ENCODE data around the gene SLC12A7.

The SLC12A7 gene

DNA sequence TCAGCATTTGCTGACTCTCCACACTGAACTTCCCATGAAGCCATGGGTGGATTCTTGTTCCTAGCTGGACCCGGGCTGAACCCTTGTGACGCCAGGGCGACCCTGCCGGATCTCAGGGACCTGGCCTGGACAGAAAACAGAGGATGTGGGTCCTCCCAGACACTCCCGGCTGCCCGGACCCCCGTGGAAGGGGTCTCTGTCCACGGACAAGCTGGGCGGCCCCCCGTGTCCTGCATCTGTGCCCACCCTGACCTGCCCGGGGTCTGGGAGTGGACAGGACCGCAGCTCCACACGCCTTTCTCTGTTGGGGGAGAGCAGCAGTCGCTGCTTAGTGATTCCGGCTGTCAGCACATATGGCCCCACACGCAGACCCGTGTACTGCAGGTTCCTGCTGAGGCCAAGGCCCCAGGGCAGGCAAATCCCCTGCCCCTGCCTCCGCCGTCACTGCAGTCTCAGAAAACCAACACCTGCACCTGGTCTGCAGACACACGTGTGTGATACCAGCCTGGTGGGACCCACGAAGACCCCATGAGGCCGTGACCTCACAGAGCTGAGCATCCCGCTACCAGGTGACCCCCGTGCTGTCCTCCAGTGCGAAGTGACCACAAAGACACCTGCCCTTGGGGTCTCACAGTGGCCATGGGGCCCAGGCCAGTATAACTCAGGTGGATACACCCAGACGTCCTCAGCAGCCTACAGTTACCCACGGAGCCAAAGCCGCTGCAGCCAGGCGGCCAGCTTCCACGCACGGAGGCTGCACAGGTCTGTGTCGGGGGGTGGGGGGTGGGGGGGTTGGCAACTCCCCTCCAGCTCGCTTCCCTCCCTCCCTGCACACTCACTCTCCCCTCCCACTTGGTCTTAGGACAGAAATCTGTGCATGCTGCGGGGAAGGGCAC, 52.6 kb downstream of the SLC12A7 start:
- DNase-seq, result no peak

DNA sequence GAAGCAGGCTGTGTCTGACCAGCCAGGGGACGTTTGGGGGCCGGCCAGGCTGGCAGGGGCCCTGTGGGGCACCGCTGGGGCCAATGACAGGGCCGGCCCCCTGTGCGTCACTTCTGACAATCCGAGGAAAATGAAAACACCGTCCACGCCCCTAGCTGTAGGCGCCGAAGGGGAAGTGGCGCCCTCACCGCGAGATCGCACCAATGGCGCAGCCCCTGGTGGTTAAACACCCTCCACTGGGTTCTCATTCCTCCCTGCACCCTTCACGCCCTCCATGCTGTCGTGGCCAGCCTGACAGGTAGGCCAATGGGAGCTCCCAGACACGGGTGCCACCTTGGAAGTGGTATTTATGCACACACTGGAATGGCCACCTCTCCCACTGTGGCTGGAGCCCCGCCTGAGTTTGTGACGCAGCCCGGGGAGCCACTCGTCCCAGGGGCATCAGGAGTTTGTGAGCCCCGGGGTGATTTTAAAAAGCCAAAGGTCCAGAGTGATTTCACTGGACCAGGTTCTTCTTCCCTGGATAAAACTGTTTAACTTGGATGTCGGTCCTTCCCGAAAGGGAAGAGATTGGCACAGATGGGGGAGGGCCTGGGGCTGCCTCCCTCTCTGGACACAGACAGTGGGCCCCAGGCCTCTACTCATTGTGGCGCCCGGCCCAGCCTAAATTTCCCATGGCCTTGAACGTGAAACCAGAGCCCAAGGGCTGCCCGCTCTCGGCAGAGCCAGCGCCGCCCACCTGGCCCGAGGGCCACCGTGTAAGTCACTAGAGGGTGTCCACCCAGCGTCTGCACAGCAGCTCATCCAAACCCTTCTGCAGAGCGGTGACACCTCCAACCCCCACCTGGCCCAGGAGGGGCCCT, 53.5 kb downstream of the SLC12A7 start:
- DNase-seq, result no peak

DNA sequence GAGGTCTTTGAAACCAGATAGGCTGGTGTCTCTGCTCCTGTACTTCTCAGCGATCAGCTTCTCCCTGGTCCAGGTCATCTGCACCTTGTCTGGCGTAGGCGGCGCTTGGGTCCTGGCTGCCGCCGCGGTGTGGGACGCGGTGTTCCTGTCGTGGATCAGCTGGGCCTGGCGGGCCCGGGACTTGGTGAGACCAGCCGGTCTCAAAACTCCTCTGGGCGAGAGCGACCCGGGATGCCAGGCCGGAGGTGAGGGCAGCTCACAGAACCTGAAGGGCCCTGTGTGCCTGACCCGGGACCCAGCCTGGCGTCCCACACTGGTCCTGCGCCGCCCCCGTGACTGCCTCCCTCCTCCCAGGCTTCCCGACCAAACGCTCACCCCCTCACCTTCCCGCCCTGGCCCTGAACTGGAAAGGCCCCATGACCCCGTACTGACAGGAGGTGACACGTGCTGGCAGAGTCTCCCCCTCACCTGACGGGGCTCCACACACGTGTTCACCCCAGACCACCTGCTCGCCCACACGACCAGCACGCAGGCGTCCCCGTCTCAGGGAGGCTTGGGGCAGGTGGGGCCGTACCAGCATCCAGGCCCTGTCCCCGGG, 54.3 kb downstream of the SLC12A7 start:
- no peak for DNase-seq

DNA sequence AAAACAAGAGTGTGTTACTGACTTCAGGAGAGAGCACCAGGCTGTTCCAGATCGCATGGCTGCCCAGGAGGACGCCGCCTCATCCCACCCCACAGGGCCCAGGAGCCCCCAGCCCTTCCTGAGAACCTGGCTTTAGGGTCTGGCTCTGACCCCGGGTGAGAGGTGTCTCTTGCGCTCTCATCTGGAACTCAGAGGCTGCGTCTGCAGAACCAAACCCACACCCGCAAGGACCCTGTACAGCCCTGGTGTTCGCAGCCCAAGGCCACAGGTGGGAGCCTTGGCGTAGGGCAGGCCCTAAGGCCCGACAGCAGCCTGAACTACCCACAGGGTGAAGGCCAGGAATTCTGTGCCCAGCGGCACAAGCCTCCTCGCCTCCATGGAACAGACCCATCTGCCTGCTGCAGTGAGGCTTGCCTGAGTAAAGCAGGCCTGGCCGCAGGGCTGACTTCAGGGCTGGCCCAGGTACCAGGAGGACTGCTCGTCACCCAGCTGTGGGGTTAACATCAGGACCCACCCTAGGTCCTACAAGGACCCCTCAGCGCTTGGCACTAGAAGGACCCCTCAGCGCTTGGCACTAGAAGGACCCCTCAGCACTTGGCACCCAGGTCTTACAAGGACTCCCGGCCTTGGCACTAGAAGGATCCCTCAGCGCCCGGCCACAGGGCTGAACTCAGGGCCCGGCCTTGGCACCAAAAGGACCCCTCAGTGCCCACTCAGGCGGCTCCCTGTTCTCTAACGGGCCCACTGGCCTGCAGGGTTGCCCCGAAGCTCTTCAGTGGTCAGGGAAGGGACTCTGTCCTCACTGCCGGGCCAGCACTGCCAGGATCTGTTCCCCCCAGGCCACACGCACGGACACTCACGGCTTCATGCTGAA, 55.0 kb downstream of the SLC12A7 start:
- DNase-seq, result no peak

DNA sequence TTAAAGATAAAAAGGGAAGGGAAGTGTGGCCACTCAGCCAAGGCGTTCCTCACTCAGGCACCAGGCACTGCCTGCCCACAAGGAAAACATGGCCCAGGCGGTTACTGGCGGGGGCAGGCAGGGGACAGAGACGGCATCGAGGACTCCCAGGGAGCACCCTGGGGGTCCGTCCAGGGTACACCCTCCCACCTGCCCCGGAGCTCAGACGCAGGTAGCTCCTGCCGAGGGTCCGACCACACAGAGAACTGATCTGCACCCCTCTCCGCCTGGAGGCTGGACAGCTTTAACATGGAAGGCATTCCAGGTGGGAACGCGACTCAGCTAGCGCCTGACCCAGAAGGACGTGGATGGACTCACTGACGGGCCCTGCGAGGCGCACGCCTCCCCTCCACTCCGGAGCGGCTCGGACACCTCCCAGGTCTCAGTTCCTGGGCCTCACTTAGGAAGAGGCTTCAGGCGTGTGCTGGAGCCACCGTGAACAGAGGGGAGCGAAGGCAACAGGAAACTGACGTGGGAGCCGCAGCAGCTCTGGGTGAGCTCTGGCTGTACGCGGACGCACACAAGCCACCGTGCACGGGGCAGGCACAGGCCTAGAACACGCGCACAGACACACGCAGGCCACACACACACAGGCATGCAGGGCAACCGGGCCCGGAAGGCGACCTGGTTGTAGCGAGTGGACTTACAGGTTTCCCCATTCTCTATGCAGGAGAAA, 55.8 kb downstream of the SLC12A7 start:
- DNase-seq, result no peak

DNA sequence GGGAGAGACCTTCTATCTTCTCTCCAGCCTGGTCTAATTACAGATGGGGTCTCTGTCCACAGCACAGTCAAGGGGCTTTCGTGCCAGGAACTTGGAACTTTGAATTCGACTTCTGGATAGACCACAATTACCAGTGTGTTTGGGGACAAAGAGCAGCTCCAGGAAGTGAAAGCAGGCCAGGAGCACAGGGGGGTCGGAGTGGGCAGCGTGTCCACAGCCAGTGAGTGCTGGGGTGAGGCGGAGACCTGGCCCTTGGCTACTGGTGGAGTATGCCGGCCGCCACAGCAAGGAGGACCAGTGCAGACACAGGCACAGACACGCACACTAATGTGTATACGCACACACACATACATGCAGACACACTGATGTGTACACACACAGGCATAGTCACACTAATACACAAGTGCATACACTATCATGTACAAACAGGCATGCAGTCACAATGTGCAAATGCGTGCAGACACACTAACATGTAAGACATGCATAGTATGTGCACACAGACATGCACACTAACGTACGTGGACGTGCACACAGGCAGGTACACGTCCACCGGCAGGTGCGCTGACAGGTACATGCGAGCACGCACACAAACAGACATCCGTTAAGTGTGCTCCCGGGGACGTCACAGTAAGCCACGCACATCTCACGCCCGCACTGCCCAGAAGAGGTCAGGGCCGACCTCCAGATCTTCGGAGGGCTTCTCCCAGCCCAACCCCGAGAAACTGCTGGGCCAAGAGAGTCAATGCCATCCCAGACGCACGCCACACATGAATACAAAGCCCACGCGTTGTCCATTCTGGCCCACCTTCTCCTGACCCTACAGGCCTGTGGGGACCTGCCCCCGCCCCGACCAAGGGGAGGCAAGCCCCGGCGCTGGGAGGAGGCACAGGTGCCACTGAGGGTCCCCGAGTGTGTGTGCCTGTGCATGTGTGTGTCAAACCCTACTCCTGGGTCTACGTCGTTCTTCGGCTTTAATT, 56.8 kb downstream of the SLC12A7 start:
- DNase-seq, result no peak

DNA sequence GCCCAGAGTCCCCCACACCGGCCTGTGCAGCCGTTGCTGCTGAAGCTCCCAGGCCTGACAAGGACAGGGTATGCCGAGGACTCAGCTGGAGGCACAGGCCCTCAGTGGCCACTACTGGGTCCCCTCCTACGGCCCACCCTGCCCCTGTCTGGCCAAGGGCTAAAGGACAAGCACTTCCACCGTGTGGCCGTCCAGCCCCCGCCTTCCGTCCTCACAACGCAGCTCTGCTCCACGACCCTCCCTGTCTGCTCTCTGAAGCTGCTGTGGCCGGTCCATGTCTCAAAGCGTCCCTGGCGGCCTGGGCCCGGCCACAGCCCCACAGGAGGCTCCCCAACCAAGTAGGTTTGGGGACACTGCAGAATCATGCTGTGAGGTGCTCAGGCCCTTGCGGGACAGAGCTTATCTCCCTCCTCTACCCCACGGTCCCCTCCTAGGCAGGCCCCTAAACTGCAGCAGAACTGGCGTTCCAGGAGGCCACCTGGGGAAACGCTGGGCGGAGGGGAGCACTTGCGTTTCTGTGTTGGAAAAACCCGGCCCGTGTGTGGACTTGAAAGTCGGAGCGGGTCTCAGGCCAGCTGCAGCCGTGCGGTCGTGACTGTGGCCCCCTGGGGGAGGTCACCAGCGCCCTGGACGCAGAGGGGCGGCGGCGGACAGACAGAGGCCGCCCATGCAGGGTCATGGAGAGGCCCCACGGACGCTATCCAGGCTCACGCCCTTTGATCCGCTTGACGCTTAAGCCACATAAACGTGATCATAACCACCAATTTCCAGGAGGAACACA, 57.7 kb downstream of the SLC12A7 start:
- DNase-seq, result no peak

DNA sequence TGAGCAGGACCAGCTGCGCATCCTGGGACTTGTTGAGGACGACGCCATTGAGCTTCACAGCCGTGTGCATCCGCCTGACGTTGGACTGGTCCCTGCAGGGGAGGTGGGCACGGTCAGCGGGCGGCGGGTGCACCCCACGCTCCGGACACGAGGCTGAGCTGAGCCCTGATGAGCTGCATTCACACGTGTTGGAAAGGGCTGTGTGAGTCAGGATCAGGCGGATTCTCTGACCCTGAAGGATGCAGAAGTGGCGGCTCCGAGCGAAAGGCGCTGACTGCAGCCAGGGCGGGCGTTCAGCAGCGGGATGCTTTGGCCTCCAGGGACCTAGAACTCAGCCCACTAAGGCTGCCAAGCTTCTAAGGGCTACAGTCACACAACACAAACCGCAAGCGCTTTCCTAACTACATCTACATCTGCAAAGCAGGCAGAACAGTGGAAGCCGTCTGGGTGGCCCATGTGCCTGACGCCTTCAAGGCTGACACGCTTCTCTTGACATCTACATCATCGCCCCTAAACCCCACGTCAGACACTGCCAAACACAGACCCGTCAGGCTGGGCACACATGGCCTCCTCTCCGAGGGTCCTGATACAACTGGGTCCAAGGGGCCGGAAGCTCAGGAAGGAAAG, 58.4 kb downstream of the SLC12A7 start:
- DNase-seq, result no peak

DNA sequence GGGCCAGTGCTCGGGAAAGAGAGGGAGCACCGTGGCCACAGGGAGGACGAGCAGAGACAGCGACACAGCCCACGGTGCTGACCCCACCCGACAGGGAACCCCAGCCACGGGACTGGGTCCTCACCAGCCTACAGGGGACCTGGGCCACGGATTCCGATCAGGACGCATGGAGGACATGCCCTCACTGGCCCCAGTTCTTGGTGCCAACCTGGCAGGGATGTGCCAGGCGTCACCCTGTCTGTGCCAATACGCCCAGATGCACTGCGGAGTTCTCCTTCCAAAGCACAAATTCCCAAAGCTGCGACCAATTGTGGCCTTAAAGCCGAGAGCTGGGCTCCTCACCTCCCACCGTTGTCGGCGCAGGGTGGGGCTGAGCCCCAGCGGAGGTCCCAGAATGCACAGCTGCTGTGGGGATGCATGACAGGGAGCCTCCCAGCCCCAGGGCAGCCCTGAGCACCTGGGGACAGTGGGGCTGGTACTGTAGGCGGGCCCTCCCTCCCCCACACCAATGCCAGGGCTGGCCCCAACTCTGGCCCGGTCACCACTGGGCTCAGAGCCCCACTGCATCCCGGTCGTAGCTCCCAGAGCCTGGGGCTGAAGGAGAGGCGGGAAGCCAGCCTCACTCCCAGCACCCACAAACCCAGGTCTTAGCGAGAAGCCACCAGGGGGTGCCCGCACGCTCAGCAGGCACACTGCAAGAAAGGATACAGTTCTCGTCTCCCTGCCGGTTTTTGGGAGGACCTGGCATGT, 59.0 kb downstream of the SLC12A7 start:
- no peak for DNase-seq

DNA sequence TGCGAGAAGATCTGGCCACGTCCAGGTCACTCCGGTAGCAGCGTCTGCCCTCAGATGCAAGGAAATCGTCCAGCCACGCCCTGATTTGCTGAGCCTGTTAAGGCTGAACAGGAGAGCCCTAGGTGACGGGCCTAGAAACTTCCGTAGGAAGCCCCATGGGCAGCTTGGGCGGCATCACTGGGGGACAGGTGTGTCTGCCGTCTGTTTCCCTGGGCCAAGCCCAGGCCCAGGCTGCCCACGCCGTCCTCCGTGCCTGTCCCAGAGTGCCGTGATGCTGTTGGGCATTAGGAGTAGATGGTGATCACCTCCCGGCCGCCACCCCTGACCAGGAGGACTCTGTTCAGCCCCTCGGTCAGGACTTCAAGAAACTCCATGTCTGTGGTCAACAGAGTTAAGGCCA, 59.8 kb downstream of the SLC12A7 start:
- DNase-seq, result no peak

DNA sequence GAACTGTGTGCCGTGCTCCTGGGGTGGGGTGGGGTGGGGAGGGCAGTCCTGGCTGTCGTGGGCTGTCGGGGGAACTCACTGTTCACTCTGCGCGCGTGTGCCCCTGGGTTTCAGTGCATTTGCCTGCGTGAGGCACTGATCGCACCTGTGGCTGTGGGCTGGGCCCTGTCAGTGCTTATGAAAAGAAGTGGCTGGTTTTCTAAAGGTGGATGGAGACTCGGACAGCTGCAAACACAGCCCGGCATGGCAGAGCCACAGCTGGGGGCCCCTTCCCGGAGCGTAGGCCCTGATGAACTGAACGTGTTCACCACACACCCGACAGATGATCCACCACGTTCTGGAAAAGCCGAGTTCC, 60.5 kb downstream of the SLC12A7 start:
- DNase-seq, result no peak

DNA sequence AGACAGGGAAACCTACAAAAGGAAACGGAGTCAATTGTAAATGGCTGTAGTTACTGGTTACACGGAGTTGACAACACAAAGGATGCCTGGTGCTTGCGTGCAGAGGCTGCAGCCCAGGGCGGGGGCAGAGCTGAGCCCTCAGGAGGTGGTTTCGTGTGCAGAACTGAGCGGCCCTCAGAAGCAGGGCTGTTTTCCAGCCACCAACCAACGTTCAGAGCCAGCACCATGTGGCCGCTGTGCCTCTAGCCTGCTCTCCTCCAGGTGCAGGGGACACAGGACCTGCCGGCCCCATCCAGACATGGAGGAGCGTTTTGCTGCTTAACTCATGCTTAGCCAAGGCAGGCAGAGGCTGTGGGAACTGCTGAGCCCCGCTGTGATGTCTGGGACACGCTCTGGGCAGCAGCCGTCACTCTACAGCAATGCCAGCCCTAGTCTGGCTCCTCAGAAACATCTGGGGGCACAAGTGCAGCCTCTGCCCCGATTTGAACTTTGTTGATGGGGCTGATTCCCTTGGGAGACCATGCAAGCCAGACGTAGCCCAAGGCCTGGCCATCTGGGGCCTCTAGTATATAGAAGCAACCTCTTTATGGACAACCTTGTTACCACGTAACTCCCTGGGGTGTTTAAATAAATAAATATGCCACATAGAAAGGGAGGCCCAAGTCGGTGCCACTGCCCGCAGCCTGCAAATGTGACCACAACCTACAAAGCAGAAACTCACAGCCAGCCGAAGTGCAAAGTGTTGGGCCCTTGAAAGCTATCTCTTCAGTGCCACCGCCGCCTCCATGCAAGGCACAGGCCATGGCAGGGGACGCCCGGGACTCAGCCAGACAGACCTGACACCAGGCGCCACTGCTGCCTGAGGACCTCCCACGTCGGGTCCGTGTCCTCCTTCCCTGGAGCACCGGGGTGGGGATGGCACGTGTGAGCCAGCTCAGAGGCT, 61.2 kb downstream of the SLC12A7 start:
- DNase-seq, result no peak

DNA sequence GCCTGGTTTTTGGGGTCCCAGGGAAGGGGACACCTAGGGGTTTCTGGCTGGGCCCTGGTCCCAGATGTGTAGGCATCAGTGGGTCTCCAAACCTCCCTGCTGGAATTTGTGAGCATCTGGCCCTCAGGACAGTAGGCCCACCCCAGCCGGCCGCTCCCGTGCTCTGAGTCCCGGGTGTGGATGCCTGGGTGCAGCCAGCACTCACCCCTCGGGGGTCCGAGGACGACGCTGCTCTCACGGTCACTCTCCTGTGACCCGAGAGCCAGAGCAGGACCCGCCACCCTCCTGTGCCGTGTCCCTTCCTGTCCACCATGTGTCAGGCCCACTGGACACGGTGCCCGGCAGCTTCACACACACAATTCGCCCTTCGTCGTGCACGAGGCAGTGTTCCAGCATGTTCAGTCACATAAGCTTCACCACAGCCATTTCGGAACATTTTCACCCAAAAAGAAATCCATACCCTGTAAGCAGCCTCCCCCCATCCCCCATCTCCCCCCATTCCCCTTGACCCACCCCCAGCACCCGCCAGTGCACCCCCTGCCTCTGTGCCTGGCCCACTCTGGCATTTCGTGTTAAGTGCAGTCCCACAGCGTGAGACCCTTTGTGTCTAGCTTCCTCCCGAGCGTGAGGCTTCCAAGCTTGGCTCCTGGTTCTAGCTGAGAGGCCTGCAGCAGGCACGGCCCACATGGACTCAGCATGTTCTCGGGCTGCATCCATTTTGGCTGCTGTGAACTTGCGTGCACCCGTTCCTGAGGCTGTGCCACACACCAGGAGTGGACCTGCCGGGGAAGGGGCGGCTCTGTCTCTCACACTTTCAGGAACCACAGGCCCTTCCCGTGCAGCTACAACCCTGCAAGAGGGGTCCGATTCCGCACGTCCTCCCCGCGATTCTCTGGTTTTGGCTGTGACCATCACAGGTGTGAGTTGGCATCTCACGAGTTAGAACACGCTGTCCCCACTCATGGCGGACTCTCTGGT, 62.7 kb downstream of the SLC12A7 start:
- no peak for DNase-seq

DNA sequence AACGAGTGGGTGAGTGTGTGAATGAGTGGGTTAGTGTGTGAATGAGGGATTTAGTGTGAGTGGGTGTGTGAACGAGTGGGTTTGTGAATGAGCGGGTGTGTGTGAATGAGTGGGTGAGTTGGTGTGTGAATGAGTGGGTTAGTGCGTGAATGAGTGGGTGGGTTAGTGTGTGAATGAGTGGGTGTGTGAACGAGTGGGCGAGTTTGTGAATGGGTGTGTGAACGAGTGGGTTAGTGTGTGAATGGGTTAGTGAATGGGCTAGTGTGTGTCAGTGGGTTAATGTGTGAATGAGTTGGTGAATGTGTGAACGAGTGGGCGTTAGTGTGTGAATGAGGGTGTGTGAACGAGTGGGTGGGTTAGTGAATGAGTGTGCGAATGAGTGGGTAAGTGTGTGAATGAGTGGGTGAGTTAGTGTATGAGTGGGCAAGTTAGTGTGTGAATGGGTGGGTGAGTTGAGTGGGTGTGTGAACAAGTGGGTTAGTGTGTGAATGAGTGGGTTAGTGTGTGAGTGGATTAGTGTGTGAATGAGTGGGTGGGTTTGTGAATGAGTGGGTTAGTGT, 63.6 kb downstream of the SLC12A7 start:
- no peak for DNase-seq

DNA sequence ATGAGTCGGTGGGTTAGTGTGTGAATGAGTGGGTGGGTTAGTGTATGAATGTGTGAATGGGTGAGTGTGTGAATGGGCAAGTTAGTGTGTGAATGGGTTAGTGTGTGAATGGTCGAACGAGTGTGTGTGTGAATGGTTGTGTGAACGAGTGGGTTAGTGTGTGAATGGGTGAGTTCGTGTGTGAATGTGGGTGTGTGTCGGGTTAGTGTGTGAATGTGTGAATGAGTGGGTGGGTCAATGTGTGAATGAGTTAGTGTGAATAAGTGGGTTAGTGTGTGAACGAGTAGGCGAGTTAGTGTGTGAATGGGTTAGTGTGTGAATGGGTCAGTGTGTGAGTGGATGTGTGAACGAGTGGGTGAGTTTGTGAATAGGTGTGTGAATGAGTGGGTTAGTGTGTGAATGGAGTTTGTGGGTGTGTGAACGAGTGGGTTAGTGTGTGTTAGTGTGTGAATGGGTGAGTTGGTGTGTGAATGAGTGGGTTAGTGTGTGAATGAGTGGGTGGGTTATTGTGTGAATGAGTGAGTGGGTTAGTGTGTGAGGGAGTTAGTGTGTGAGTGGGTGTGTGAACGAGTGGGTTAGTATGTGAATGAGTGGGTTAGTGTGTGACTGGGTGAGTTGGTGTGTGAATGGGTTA, 64.4 kb downstream of the SLC12A7 start:
- no peak for DNase-seq

Measured in hematopoietic multipotent progenitor cell treated with erythropoietin and hydrocortisone succinate and interleukin-3 and kit ligand, for 6 days (in vitro differentiated cells).